Endothelial cell (in vitro differentiated cells): ENCODE results near the gene CCNF. TPM values are rescaled to one million over a fixed set of nuclear protein-coding genes. Genes with fewer than 3 reads are reported as not detected.

Experiments used
- DNase-seq: peaks from one replicate; pipeline ENCODE4 v3.0.0; 2021; ENCODE audit warnings: low spot score
- H3K27ac Mint-ChIP-seq: one replicate; pipeline ENCODE4 v1.8.0; 2021; ENCODE audit warnings: mixed read lengths, inconsistent platforms; ENCODE audit not compliant: unreplicated experiment
- H3K27me3 Mint-ChIP-seq: one replicate; pipeline ENCODE4 v1.8.0; 2021; ENCODE audit warnings: mild to moderate bottlenecking, moderate library complexity, mixed read lengths, inconsistent platforms; ENCODE audit not compliant: unreplicated experiment
- H3K36me3 Mint-ChIP-seq: one replicate; pipeline ENCODE4 v1.8.0; 2021; ENCODE audit warnings: mild to moderate bottlenecking, low read depth, mixed read lengths, inconsistent platforms; ENCODE audit not compliant: unreplicated experiment
- H3K4me1 Mint-ChIP-seq: one replicate; pipeline ENCODE4 v1.8.0; 2021; ENCODE audit warnings: mild to moderate bottlenecking, mixed read lengths, inconsistent platforms; ENCODE audit not compliant: unreplicated experiment
- H3K4me3 Mint-ChIP-seq: one replicate; pipeline ENCODE4 v1.8.0; 2021; ENCODE audit warnings: mild to moderate bottlenecking, mixed read lengths, inconsistent platforms; ENCODE audit not compliant: unreplicated experiment
- H3K9me3 Mint-ChIP-seq: one replicate; pipeline ENCODE4 v1.8.0; 2021; ENCODE audit warnings: mixed read lengths, inconsistent platforms; ENCODE audit not compliant: unreplicated experiment
- total RNA-seq: library from RNA; stranded (reverse); fragmentation: NEBNext Ultra II Directional; extraction: Animal tissue kit (Norgen Biotek cat#: 25700); gene quantifications from one replicate; pipeline ENCODE4 v1.2.1, GENCODE V29; 2021; ENCODE audit not compliant: unreplicated experiment
- TF ChIP-seq, protein P1 (sequence below): fragments of 200-600 bp; sonication (generic); IDR thresholded peaks from one replicate; pipeline ENCODE4 v1.5.0; 2021; ENCODE audit warnings: antibody characterized with exemption; ENCODE audit not compliant: unreplicated experiment

CCNF gene
- total RNA-seq, 1 donor from 2014 or later: 30.2 TPM

DNA sequence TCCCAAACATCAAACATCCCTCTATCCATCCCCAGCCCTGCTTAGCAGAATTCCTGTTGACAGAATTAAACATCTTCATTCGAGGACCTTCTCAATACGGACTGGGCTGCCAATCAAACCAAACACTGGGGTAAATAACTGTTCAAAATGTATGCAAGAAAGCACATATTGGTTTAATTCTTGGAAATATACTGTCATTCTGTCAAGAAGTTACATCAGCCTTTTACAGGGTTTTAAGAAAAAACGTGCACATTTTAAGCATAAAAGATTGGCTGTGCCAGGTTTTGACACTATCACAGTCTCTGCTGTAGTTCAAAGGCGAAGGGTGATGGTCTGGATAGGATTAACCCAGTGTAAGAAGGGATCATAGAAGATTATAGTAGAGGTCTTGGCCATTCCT is 25.1 kb upstream of the CCNF start:
- Mint-ChIP-seq H3K4me1 (no peaks in the 10 kb centered on the region), H3K27ac (no peak overlapping the region), H3K36me3 (no peaks in the 10 kb centered on the region), H3K4me3 (no peak overlapping the region), H3K9me3 (no peaks in the 10 kb centered on the region), H3K27me3 (peaks cover 1% of the 10 kb centered on the region)
- TF ChIP-seq, protein P1, sequence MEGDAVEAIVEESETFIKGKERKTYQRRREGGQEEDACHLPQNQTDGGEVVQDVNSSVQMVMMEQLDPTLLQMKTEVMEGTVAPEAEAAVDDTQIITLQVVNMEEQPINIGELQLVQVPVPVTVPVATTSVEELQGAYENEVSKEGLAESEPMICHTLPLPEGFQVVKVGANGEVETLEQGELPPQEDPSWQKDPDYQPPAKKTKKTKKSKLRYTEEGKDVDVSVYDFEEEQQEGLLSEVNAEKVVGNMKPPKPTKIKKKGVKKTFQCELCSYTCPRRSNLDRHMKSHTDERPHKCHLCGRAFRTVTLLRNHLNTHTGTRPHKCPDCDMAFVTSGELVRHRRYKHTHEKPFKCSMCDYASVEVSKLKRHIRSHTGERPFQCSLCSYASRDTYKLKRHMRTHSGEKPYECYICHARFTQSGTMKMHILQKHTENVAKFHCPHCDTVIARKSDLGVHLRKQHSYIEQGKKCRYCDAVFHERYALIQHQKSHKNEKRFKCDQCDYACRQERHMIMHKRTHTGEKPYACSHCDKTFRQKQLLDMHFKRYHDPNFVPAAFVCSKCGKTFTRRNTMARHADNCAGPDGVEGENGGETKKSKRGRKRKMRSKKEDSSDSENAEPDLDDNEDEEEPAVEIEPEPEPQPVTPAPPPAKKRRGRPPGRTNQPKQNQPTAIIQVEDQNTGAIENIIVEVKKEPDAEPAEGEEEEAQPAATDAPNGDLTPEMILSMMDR: no peak
- DNase-seq: no peak

DNA sequence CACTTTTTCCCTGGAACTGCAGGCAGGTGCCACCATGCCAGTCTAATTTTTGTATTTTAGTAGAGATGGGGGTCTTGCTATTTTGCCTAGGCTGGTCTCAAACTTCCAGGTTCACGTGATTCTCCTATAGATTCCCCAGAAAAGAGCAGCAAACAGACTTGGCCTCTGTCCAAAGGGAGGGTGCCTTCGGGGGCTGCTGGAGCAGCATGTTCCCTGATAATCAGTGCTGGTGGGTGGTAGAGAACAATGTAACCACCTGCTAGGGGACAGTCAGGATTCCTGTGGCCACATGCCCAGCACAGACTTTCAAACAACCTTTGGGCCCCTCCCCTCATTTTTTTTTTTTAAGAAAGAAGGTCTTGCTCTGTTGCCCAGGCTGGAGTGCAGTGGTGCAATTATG is 14.2 kb upstream of the CCNF start:
- TF ChIP-seq, protein P1: no peak
- H3K27ac Mint-ChIP-seq: no peak overlapping the region
- no peak overlapping the region for H3K4me3 Mint-ChIP-seq
- H3K27me3 Mint-ChIP-seq: no peaks in the 10 kb centered on the region
- H3K9me3 Mint-ChIP-seq: no peaks in the 10 kb centered on the region
- peaks cover under 1% of the 10 kb centered on the region for H3K4me1 Mint-ChIP-seq
- H3K36me3 Mint-ChIP-seq: no peaks in the 10 kb centered on the region
- no peak for DNase-seq

DNA sequence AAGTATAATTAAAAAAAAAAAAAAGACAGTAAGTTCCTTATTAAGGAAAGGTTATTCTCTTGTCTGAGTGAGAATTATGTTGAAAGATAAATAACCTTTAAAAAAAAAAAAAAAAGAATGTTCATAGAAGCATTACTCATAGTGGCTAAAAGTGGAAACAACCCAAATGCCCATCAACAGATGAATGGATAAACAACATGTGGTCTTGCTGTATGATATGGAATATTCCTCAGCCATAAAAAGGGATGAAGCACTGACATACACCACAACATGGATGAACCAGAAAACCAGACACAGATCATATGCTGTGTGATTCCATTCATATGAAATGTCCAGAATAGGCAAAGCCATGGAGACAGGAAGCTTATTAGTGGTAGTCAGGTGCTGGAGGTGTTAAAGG is 9.2 kb upstream of the CCNF start:
- H3K4me3 Mint-ChIP-seq: no peak overlapping the region
- TF ChIP-seq, protein P1: no peak
- H3K27ac Mint-ChIP-seq: no peak overlapping the region
- H3K36me3 Mint-ChIP-seq: no peaks in the 10 kb centered on the region
- H3K9me3 Mint-ChIP-seq: no peaks in the 10 kb centered on the region
- H3K4me1 Mint-ChIP-seq: peaks cover 3% of the 10 kb centered on the region
- H3K27me3 Mint-ChIP-seq: no peaks in the 10 kb centered on the region
- no peak for DNase-seq

DNA sequence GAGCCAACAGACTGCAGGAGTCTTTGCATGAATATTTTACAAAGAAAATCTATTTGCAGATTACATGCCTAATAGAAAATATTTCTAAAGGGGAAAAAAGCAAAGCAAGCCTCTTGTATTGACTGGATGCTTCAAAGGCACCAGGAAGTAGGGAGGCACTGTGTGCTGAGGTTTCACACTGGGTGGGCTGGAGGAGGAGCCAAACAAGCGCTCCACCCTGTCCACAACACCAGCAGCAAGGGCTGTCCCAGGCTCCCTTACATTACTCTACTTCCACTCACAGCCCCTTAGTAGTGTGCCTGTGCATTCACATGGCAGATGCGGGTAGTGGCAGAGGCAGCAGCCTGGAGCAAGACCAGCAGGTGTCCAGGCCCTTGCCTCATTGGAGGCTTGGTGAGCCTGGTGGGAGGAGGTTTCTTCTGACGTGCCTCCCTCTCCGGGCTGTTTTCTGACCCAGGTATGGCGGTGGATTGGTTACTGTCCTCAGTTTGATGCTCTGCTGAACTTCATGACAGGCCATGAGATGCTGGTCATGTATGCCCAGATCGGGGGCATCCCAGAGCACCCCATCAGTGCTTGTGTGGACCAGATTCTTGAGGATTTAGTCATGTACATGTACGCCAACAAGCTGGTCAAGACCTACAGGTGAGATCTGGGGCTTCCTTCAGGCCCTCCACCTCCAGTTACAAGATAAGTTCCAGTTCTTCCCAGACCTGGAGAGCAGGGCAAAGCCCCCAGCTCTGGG is 7.0 kb upstream of the CCNF start:
- DNase-seq: no peak
- Mint-ChIP-seq H3K27ac (no peak overlapping the region), H3K27me3 (peaks cover 5% of the 10 kb centered on the region), H3K4me1 (peaks cover 3% of the 10 kb centered on the region), H3K4me3 (no peak overlapping the region), H3K36me3 (no peaks in the 10 kb centered on the region), H3K9me3 (no peaks in the 10 kb centered on the region)
- TF ChIP-seq, protein P1: no peak
